Natural killer cell (primary cell): ENCODE data around the gene ECM1. TPM values are rescaled to one million over a fixed set of nuclear protein-coding genes. Genes with fewer than 3 reads are reported as not detected.

ENCODE experiments used
- ATAC-seq, 3 donors: fragments of 150-1000 bp in 2 of 3; fragments of 200-7000 bp in 1 of 3; cut with Tn5 transposase; 1 replicate in 1 of 3; 2 replicates in 2 of 3; pipeline ENCODE4 v1.10.0; 2021; ENCODE audit warnings: mild to moderate bottlenecking in 2 of 3, moderate library complexity in 2 of 3
- DNase-seq, 2 donors: peaks; one replicate each; pipeline versions ENCODE4 v3.0.0 to v3.0.0-alpha.2; 2013 to 2021; ENCODE audit warnings: mixed read lengths in 1 of 2
- H3K27ac ChIP-seq: one replicate; pipeline ENCODE4 v1.5.1; 2013; ENCODE audit warnings: mild to moderate bottlenecking, low read length
- H3K27me3 ChIP-seq: one replicate; pipeline ENCODE4 v1.6.1; 2013; ENCODE audit warnings: low read length; ENCODE audit not compliant: control insufficient read depth, insufficient read depth
- H3K36me3 ChIP-seq: one replicate; pipeline ENCODE4 v1.6.1; 2013; ENCODE audit warnings: low read length; ENCODE audit not compliant: control insufficient read depth, insufficient read depth
- H3K4me1 ChIP-seq: one replicate; pipeline ENCODE4 v1.6.1; 2013; ENCODE audit warnings: low read length; ENCODE audit not compliant: control insufficient read depth, insufficient read depth
- H3K4me3 ChIP-seq: one replicate; pipeline ENCODE4 v1.5.1; 2013; ENCODE audit warnings: low read length
- H3K9me3 ChIP-seq: one replicate; pipeline ENCODE4 v1.6.1; 2013; ENCODE audit warnings: low read length; ENCODE audit not compliant: control insufficient read depth, insufficient read depth
- H3K27ac Mint-ChIP-seq, 2 donors: one replicate each; pipeline ENCODE4 v1.8.0; 2022; ENCODE audit warnings: mild to moderate bottlenecking in 2 of 2, mixed read lengths in 2 of 2, moderate library complexity in 1 of 2
- H3K27me3 Mint-ChIP-seq, 2 donors: one replicate each; pipeline ENCODE4 v1.8.0; 2022; ENCODE audit warnings: low read depth in 2 of 2, mixed read lengths in 2 of 2
- H3K36me3 Mint-ChIP-seq: one replicate; pipeline ENCODE4 v1.8.0; 2022; ENCODE audit warnings: mixed read lengths
- H3K4me1 Mint-ChIP-seq, 2 donors: one replicate each; pipeline ENCODE4 v1.8.0; 2022; ENCODE audit warnings: mixed read lengths in 2 of 2
- H3K4me3 Mint-ChIP-seq: one replicate; pipeline ENCODE4 v1.8.0; 2022; ENCODE audit warnings: mild to moderate bottlenecking, moderate library complexity, mixed read lengths
- H3K9me3 Mint-ChIP-seq, 2 donors: one replicate each; pipeline ENCODE4 v1.8.0; 2022; ENCODE audit warnings: mixed read lengths in 2 of 2
- CTCF ChIP-seq: fragments of 200-600 bp; IDR thresholded peaks from one replicate; pipeline ENCODE4 v1.8.0; 2022; ENCODE audit warnings: antibody characterized with exemption
- WGBS: methylation state at CpG from one replicate; pipeline ENCODE4 v1.1.7; 2013; ENCODE audit warnings: missing lambda C conversion rate; ENCODE audit not compliant: insufficient coverage; 5-methylcytosine and 5-hydroxymethylcytosine counted together
- intact Hi-C: fragments of 100-400 bp; cut with micrococcal nuclease; formaldehyde crosslinking; loops from one replicate; pipeline ENCODE4 v1.14.2; 2022
- total RNA-seq, 4 donors: library from RNA; stranded (reverse); fragments of 120-200 nt in 1 of 4; gene quantifications; one replicate each; pipeline versions ENCODE4 v1.2.3 to v1.2.4, GENCODE V29; 2013 to 2022

The ECM1 gene
- total RNA-seq, 3 donors from 2014 or later (not counting 1 experiment from before 2014, with no cell fraction given) = 0.42 to 0.43 TPM; not detected in 1

GRCh38 chr1:150546294-150546937 is 38.5 kb downstream of the ECM1 start:
- Mint-ChIP-seq H3K36me3 (no peaks in the 10 kb centered on the region), H3K4me1 (peaks cover 4 to 14% of the 10 kb centered on the region in 2 donors), H3K27ac (no peak overlapping the region), H3K4me3 (peak overlapping the region; percentile 9), H3K9me3 (no peaks in the 10 kb centered on the region), H3K27me3 (peaks cover 0 to 15% of the 10 kb centered on the region in 2 donors)
- H3K4me3 ChIP-seq = no peak overlapping the region
- no peaks in the 10 kb centered on the region for H3K9me3 ChIP-seq
- TF ChIP-seq CTCF = no peak
- intact Hi-C loops = no loop called here
- no peaks in the 10 kb centered on the region for H3K36me3 ChIP-seq
- DNase-seq = no peak
- peaks cover 24% of the 10 kb centered on the region for H3K4me1 ChIP-seq
- peaks cover 4% of the 10 kb centered on the region for H3K27me3 ChIP-seq
- 91% methylated on average over 14 of the region's 16 CpGs for WGBS
- ATAC-seq = no peak
- no peak overlapping the region for H3K27ac ChIP-seq

GRCh38 chr1:150548324-150548631 is 40.4 kb downstream of the ECM1 start:
- Histone ChIP-seq H3K27ac (no peak overlapping the region), H3K9me3 (no peaks in the 10 kb centered on the region), H3K4me1 (peaks cover 43% of the 10 kb centered on the region), H3K27me3 (peaks cover 4% of the 10 kb centered on the region), H3K4me3 (no peak overlapping the region), H3K36me3 (no peaks in the 10 kb centered on the region)
- intact Hi-C loops = no loop called here
- H3K4me3 Mint-ChIP-seq = peak overlapping the region; percentile 80
- no peak for DNase-seq
- no peak for ATAC-seq
- no peak for TF ChIP-seq CTCF
- H3K27ac Mint-ChIP-seq = no peak overlapping the region
- peaks cover 4 to 27% of the 10 kb centered on the region in 2 donors for H3K4me1 Mint-ChIP-seq
- H3K27me3 Mint-ChIP-seq = peaks cover 0 to 15% of the 10 kb centered on the region in 2 donors
- H3K9me3 Mint-ChIP-seq = no peaks in the 10 kb centered on the region
- 100% methylated on average over 1 of the region's 4 CpGs for WGBS
- H3K36me3 Mint-ChIP-seq = no peaks in the 10 kb centered on the region

- peak; percentile 41 to 59 for DNase-seq
- ATAC-seq = peak; percentile 73 to 78 (median 75)
- Mint-ChIP-seq H3K36me3 (no peaks in the 10 kb centered on the region), H3K9me3 (no peaks in the 10 kb centered on the region), H3K27me3 (peaks cover 0 to 15% of the 10 kb centered on the region in 2 donors), H3K4me1 (peaks cover 4 to 27% of the 10 kb centered on the region in 2 donors), H3K27ac (peak within 1 kb of the TSS in 1 of 2 donors; percentile 58), H3K4me3 (peak within 1 kb of the TSS; percentile 84)
- intact Hi-C loops = no loop called here
- H3K27me3 ChIP-seq = peaks cover 4% of the 10 kb centered on the region
- peaks cover 43% of the 10 kb centered on the region for H3K4me1 ChIP-seq
- H3K4me3 ChIP-seq = peak within 1 kb of the TSS; percentile 28
- no peaks in the 10 kb centered on the region for H3K36me3 ChIP-seq
- TF ChIP-seq CTCF = no peak
- WGBS = under 1% methylated on average over 91 of the region's 91 CpGs
- H3K9me3 ChIP-seq = no peaks in the 10 kb centered on the region
- H3K27ac ChIP-seq = no peak within 1 kb of the TSS
These were observed 41.0 kb downstream of the ECM1 start, which contains the start of gene ADAMTSL4 for GRCh38 chr1:150548632-150549495. TSS of gene ADAMTSL4 (plus strand) at chr1:150549408. CDS start at chr1:150552289, 2,881 bp downstream.
